ENCODE measurements around the gene PEX14. TPM values are rescaled to one million over a fixed set of nuclear protein-coding genes. Genes with fewer than 3 reads are reported as not detected.

PEX14 gene
- total and polyA plus RNA-seq, 10 of the 15 experiments (the other 5 are each of a cell fraction or from before 2014, with no cell fraction given), result 1.4 to 23.2 (median 12.0) TPM

DNA sequence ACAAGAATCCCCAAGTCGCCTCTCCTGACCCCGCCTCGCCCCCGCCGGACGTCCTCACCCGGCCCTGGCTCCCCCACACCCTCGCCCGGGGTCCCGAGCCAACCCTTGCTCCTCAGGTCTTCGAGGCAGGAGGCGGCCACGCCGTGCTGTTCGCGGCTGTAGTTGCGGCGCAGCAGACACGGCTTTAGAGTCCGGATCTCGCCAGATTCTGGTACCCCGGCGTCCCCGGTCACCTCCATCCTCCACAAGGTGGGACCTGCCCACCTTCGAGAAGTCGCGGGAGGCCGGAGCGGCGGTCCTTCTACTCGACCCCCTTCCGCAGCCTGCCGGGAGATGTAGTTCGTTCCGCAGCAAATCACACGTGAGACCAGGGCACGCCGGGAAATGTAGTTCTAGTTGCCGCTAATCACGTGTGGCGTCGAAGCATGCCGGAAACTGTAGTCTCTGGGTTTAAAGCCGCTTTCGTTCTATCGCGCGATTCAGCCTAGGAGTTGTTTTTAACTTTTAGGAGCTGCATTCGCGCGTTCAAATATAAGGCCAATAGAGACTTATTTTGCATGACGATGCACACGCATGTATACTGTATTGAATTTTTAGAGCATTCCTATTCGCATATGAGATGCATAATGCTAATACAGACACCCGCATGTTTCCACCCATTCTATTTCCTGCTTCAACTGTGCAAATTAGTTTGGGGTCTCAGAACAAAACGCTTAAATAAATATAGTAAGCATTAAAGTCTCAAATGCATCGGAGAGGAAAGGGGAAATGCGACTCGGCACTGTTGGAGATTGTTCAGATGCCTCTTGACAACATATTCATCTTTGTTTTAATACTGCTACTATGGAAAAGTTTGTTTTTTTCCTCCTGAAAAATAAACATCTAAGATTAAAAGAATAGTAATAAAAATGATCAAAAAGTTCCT, 2.3 kb upstream of the PEX14 start, which contains the start of gene DFFA (continued):
- TF ChIP-seq, protein P1, sequence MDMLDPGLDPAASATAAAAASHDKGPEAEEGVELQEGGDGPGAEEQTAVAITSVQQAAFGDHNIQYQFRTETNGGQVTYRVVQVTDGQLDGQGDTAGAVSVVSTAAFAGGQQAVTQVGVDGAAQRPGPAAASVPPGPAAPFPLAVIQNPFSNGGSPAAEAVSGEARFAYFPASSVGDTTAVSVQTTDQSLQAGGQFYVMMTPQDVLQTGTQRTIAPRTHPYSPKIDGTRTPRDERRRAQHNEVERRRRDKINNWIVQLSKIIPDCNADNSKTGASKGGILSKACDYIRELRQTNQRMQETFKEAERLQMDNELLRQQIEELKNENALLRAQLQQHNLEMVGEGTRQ (IDR thresholded peaks at IDR 0.05; ENCODE audit: borderline replicate concordance, low read depth, low read length), result peak; percentile 98
- TF ChIP-seq NBN (IDR thresholded peaks at IDR 0.05) (0 out of 2 replicates have a peak, but pooled peaks have one; percentile 62), CREM (IDR thresholded peaks at IDR 0.05; ENCODE audit: low read depth) (peak; percentile 98), ZNF207 (IDR thresholded peaks at IDR 0.05; ENCODE audit: borderline replicate concordance) (peak; percentile 91; the same call in 1 of the 2 replicates), SIN3A (IDR thresholded peaks at IDR 0.05; ENCODE audit: low read depth, low read length) (peak; percentile 83; the same call in 1 of the 2 replicates), RAD51 (IDR thresholded peaks at IDR 0.05) (peak; percentile 98), YBX1 (IDR thresholded peaks at IDR 0.05) (no peak), RCOR1 (conservative IDR thresholded peaks at IDR 0.05; ENCODE audit: low read depth, low read length) (0 out of 2 replicates have a peak, but pooled peaks have one; percentile 33)
- TF ChIP-seq, protein P2, sequence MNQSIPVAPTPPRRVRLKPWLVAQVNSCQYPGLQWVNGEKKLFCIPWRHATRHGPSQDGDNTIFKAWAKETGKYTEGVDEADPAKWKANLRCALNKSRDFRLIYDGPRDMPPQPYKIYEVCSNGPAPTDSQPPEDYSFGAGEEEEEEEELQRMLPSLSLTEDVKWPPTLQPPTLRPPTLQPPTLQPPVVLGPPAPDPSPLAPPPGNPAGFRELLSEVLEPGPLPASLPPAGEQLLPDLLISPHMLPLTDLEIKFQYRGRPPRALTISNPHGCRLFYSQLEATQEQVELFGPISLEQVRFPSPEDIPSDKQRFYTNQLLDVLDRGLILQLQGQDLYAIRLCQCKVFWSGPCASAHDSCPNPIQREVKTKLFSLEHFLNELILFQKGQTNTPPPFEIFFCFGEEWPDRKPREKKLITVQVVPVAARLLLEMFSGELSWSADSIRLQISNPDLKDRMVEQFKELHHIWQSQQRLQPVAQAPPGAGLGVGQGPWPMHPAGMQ (IDR thresholded peaks at IDR 0.05; ENCODE audit: borderline replicate concordance), result no peak
- TF ChIP-seq, protein P3, sequence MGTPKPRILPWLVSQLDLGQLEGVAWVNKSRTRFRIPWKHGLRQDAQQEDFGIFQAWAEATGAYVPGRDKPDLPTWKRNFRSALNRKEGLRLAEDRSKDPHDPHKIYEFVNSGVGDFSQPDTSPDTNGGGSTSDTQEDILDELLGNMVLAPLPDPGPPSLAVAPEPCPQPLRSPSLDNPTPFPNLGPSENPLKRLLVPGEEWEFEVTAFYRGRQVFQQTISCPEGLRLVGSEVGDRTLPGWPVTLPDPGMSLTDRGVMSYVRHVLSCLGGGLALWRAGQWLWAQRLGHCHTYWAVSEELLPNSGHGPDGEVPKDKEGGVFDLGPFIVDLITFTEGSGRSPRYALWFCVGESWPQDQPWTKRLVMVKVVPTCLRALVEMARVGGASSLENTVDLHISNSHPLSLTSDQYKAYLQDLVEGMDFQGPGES (IDR thresholded peaks at IDR 0.05), result 0 out of 2 replicates have a peak, but pooled peaks have one; percentile 18
- TF ChIP-seq, protein P4, sequence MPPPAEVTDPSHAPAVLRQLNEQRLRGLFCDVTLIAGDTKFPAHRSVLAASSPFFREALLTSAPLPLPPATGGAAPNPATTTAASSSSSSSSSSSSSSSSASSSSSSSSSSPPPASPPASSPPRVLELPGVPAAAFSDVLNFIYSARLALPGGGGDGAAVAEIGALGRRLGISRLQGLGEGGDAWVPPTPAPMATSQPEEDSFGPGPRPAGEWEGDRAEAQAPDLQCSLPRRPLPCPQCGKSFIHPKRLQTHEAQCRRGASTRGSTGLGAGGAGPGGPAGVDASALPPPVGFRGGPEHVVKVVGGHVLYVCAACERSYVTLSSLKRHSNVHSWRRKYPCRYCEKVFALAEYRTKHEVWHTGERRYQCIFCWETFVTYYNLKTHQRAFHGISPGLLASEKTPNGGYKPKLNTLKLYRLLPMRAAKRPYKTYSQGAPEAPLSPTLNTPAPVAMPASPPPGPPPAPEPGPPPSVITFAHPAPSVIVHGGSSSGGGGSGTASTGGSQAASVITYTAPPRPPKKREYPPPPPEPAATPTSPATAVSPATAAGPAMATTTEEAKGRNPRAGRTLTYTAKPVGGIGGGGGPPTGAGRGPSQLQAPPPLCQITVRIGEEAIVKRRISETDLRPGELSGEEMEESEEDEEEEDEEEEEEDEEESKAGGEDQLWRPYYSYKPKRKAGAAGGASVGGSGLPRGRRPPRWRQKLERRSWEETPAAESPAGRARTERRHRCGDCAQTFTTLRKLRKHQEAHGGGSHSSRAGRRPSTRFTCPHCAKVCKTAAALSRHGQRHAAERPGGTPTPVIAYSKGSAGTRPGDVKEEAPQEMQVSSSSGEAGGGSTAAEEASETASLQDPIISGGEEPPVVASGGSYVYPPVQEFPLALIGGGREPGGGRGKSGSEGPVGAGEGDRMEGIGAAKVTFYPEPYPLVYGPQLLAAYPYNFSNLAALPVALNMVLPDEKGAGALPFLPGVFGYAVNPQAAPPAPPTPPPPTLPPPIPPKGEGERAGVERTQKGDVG (CRISPR knock-in tag; IDR thresholded peaks at IDR 0.05), result no peak
- TF ChIP-seq, protein P5, sequence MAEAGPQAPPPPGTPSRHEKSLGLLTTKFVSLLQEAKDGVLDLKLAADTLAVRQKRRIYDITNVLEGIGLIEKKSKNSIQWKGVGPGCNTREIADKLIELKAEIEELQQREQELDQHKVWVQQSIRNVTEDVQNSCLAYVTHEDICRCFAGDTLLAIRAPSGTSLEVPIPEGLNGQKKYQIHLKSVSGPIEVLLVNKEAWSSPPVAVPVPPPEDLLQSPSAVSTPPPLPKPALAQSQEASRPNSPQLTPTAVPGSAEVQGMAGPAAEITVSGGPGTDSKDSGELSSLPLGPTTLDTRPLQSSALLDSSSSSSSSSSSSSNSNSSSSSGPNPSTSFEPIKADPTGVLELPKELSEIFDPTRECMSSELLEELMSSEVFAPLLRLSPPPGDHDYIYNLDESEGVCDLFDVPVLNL (IDR thresholded peaks at IDR 0.05; ENCODE audit: low read depth, low read length), result peak; percentile 54; the same call in 1 of the 2 replicates
- TF ChIP-seq, protein P6, sequence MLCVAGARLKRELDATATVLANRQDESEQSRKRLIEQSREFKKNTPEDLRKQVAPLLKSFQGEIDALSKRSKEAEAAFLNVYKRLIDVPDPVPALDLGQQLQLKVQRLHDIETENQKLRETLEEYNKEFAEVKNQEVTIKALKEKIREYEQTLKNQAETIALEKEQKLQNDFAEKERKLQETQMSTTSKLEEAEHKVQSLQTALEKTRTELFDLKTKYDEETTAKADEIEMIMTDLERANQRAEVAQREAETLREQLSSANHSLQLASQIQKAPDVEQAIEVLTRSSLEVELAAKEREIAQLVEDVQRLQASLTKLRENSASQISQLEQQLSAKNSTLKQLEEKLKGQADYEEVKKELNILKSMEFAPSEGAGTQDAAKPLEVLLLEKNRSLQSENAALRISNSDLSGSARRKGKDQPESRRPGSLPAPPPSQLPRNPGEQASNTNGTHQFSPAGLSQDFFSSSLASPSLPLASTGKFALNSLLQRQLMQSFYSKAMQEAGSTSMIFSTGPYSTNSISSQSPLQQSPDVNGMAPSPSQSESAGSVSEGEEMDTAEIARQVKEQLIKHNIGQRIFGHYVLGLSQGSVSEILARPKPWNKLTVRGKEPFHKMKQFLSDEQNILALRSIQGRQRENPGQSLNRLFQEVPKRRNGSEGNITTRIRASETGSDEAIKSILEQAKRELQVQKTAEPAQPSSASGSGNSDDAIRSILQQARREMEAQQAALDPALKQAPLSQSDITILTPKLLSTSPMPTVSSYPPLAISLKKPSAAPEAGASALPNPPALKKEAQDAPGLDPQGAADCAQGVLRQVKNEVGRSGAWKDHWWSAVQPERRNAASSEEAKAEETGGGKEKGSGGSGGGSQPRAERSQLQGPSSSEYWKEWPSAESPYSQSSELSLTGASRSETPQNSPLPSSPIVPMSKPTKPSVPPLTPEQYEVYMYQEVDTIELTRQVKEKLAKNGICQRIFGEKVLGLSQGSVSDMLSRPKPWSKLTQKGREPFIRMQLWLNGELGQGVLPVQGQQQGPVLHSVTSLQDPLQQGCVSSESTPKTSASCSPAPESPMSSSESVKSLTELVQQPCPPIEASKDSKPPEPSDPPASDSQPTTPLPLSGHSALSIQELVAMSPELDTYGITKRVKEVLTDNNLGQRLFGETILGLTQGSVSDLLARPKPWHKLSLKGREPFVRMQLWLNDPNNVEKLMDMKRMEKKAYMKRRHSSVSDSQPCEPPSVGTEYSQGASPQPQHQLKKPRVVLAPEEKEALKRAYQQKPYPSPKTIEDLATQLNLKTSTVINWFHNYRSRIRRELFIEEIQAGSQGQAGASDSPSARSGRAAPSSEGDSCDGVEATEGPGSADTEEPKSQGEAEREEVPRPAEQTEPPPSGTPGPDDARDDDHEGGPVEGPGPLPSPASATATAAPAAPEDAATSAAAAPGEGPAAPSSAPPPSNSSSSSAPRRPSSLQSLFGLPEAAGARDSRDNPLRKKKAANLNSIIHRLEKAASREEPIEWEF (IDR thresholded peaks at IDR 0.05; ENCODE audit: insufficient replicate concordance, low read depth, low read length), result no peak
